Glomerular visceral epithelial cell (primary cell): Measurements from ENCODE around the gene SCAP.

Experiments
- DNase-seq: peaks from one replicate; pipeline ENCODE4 v3.0.0-alpha.2; 2016; ENCODE audit errors: extremely low spot score

Gene SCAP

DNA sequence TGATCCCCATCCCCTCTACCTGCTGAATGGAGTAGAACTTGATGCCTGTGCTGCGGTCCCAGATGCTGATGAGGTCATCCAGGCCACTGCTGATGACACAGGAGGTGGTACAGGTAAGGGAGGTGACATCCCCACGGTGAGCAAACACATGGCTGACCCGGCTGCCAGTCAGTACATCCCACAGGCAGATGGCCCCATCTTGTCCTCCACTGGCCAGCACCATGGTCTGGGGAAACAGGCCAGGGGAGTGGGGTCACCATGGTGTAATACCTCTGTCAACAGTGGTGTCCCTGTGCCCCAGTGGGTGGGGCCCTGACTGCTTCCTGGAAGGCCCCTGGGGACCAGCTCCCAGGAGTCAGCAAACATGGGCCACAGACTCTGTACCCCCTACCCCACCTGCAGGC, 61.6 kb downstream of the SCAP start:
- no peak for DNase-seq

DNA sequence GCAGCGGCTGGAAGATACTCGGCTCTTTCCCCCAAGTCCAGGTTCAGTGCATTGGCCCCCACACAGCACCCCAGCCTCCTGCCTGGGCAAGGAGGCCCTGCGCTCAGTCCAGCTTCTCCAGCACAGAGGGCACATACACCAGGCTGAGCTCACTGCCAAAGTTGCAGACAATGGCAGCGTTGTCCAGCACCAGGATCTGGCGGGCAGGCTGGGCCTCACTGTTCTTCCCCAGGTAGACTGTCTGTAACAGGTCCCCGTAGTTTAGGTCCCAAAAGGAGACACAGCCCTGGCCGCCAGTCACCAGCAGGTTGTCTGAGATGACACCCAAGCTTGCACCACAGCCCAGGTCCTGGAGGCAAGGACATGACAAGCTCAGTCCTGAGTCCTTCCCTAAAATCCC, 62.0 kb downstream of the SCAP start:
- no peak for DNase-seq

DNA sequence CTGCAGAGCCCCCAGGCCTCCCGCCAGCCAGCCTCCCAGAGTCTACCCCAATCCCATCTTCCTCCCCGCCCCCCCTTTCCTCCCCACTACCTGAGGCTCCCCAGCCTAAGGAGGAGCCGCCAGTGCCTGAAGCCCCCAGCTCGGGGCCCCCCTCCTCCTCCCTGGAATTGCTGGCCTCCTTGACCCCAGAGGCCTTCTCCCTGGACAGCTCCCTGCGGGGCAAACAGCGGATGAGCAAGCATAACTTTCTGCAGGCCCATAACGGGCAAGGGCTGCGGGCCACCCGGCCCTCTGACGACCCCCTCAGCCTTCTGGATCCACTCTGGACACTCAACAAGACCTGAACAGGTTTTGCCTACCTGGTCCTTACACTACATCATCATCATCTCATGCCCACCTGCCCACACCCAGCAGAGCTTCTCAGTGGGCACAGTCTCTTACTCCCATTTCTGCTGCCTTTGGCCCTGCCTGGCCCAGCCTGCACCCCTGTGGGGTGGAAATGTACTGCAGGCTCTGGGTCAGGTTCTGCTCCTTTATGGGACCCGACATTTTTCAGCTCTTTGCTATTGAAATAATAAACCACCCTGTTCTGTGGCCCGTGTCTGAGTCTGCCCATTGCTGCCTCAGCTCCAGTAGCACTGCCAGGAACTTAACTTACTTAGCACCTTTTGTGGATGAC, 62.8 kb downstream of the SCAP start:
- no peak for DNase-seq

DNA sequence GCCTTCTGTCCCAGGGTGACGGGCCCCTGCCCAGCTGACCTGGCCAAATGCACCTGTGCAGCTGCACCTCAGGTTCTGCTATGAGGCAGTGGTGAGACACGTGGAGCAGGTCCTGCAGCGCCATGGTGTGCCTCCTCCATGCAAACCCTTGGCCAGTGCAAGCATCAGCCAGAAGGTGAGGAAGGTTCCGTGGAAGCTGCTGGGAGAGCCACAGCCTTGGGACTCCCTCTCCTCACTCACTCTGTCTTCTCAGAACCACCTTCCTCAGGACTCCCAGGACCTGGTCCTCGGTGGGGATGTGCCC, 63.3 kb downstream of the SCAP start:
- no peak for DNase-seq

DNA sequence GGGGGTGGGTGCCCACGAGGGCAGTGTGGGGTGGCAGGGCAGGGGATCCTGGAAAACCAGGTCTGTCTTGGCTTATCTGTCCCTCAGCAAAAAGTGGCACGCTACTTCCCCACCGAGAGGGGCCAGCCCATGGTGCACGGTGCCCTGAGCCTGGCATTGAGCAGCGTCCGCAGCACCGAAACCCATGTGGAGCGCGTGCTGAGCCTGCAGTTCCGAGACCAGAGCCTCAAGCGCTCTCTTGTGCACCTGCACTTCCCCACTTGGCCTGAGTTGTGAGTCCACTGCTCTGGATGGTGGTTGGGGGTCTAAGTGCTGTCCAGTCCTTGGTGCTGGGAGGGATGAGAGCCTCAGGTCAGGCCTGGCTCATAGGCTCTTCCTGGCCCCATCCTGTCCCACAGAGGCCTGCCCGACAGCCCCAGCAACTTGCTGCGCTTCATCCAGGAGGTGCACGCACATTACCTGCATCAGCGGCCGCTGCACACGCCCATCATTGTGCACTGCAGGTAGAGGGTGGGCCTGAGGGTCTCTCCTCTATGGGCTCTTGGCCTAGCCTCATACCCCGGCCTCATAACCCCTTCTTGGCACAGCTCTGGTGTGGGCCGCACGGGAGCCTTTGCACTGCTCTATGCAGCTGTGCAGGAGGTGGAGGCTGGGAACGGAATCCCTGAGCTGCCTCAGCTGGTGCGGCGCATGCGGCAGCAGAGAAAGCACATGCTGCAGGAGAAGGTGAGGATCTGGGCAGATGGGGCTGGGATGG, 63.9 kb downstream of the SCAP start:
- no peak for DNase-seq

DNA sequence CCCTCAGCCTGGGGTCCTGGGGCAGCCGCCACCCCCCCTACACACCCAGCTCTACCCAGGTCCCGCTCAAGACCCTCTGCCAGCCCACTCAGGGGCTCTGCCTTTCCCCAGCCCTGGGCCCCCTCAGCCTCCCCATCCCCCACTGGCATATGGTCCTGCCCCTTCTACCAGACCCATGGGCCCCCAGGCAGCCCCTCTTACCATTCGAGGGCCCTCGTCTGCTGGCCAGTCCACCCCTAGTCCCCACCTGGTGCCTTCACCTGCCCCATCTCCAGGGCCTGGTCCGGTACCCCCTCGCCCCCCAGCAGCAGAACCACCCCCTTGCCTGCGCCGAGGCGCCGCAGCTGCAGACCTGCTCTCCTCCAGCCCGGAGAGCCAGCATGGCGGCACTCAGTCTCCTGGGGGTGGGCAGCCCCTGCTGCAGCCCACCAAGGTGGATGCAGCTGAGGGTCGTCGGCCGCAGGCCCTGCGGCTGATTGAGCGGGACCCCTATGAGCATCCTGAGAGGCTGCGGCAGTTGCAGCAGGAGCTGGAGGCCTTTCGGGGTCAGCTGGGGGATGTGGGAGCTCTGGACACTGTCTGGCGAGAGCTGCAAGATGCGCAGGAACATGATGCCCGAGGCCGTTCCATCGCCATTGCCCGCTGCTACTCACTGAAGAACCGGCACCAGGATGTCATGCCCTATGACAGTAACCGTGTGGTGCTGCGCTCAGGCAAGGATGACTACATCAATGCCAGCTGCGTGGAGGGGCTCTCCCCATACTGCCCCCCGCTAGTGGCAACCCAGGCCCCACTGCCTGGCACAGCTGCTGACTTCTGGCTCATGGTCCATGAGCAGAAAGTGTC, 64.7 kb downstream of the SCAP start:
- DNase-seq: no peak

DNA sequence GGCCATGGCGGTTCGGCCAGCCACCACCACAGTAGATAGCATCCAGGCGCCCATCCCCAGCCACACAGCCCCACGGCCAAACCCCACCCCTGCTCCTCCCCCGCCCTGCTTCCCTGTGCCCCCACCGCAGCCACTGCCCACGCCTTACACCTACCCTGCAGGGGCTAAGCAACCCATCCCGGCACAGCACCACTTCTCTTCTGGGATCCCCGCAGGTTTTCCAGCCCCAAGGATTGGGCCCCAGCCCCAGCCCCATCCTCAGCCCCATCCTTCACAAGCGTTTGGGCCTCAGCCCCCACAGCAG, 65.4 kb downstream of the SCAP start:
- DNase-seq: no peak

DNA sequence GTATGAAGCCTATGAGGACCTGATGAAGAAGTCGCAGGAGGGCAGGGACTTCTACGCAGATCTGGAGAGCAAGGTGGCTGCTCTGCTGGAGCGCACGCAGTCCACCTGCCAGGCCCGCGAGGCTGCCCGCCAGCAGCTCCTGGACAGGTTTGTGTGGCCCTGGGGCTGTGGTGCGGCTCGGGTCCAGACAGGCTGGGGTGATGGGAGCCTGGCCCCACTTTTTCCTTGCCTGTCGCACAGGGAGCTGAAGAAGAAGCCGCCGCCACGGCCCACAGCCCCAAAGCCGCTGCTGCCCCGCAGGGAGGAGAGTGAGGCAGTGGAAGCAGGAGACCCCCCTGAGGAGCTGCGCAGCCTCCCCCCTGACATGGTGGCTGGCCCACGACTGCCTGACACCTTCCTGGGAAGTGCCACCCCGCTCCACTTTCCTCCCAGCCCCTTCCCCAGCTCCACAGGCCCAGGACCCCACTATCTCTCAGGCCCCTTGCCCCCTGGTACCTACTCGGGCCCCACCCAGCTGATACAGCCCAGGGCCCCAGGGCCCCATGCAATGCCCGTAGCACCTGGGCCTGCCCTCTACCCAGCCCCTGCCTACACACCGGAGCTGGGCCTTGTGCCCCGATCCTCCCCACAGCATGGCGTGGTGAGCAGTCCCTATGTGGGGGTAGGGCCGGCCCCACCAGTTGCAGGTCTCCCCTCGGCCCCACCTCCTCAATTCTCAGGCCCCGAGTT, 65.9 kb downstream of the SCAP start:
- DNase-seq: no peak

DNA sequence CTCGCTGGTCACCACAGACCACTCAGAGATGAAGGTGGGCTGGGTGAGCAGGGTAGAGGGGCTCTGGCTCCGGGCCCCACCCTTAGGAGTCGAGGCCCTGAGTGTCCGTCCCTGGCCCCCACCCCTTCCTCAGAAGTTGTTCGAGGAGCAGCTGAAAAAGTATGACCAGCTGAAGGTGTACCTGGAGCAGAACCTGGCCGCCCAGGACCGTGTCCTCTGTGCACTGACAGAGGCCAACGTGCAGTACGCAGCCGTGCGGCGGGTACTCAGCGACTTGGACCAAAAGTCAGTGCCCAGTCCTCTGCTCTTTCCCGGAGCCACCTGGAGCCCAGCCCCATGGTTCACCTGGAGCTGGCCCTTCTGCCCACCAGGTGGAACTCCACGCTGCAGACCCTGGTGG, 66.5 kb downstream of the SCAP start:
- DNase-seq: no peak

DNA sequence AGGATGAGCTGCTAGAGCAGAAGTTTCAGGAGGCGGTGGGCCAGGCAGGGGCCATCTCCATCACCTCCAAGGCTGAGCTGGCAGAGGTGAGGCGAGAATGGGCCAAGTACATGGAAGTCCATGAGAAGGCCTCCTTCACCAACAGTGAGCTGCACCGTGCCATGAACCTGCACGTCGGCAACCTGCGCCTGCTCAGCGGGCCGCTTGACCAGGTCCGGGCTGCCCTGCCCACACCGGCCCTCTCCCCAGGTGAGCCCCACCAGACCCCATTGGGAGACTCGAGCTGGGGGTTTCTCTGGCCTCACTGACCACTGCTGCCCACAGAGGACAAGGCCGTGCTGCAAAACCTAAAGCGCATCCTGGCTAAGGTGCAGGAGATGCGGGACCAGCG, 66.9 kb downstream of the SCAP start:
- DNase-seq: no peak

DNA sequence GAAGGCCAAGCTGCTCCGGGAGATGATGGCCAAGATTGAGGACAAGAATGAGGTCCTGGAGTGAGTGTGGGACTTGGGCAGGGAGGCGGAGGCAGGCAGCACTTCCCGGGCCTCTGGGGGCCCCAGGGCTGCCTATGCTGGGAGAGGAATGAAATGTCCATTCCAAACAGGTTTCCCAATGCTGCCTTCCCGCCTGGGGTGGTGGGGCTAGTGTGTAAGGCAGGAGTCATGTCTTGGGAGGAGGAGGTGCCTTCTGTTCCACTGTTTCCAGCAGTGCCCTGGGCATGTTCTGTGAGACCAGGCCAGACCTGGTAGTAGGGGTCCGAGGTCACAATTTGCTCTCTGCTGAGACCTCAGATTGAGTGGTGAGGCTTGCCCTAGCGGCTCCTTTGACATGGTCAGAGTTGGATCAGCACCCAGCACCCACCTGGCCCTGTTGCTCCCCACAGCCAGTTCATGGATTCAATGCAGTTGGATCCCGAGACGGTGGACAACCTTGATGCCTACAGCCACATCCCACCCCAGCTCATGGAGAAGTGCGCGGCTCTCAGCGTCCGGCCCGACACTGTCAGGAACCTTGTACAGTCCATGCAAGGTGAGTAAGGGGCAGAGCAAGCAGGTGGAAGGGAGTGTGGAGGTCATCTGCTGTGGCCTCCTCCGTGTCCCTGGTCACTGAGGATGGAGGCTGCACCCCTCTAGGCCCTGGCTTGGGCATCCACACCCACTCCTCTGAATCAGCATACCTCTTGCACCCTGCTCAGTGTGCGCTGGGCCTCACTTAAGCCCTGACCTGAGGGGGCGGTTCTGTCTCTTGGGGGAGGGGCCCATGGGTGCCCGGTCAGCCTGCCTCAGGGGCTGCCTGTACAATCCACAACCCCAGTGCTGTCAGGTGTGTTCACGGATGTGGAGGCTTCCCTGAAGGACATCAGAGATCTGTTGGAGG, 67.6 kb downstream of the SCAP start:
- DNase-seq: no peak

DNA sequence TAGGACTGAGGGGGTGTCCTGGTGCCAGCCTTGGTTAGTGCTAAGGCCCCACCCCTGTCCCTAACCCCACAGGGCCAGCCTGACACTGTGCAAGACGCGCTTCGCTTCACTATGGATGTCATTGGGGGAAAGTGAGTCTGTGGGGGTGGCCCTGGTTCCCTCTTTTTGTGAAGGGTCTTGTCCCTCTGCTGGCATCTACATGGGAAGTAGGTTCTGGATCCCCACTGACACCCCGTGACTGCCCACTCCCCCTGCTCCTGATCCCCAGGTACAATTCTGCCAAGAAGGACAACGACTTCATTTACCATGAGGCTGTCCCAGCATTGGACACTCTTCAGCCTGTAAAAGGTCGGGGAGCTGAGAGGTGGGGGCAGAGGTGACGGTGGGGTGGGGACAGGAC, 68.5 kb downstream of the SCAP start:
- no peak for DNase-seq

DNA sequence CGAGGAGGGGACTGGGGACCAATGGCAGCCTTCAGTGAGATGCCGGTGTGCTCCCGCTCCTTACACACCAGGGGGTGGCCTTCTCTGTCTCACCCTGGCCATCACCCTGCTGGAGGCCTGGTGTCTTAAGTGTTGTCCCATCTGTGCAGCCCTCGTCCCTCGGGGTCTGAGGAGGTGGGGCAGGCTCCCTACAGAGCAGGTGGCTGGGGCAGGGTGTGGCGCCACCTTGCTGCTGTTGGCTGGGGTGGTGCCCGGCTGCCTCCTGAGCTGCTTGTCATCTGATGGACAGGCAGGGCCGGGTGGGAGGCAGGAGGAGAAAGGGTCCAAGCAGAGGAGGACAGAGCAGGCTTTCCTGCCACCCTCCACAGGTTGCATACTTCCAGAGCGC, 69.0 kb downstream of the SCAP start:
- DNase-seq: no peak

DNA sequence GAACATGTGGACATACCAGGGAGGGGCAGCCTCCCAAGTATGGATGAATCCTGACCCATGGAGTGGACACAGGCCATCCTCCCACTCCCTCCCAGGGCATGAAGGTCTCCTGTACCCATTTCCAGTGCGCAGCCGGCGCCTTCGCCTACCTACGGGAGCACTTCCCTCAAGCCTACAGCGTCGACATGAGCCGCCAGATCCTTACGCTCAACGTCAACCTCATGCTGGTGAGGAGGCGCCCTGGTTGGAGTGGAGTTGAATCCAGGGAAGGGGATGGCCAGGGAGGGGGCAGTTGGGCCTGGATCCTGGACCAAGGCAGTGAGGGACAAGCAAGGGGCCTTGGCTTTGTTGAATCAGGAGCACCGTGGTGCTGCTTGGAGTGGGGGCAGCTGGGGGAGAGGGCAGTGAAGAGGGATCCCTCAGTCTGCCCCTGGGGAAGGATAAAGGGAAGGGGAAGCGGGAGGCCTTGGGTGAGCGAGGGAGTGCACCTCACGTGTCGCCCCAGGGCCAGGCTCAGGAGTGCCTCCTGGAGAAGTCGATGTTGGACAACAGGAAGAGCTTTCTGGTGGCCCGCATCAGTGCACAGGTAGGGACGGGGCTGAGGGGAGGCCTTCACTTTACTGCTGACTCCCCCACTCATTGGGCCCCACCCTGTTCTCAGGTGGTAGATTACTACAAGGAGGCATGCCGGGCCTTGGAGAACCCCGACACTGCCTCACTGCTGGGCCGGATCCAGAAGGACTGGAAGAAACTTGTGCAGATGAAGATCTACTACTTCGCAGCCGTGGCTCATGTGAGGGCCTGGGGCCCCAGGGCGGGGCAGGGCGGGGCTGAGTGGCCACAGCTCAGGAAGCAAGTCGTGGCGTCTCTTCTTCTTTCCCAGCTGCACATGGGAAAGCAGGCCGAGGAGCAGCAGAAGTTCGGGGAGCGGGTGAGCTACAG, 69.7 kb downstream of the SCAP start:
- no peak for DNase-seq

DNA sequence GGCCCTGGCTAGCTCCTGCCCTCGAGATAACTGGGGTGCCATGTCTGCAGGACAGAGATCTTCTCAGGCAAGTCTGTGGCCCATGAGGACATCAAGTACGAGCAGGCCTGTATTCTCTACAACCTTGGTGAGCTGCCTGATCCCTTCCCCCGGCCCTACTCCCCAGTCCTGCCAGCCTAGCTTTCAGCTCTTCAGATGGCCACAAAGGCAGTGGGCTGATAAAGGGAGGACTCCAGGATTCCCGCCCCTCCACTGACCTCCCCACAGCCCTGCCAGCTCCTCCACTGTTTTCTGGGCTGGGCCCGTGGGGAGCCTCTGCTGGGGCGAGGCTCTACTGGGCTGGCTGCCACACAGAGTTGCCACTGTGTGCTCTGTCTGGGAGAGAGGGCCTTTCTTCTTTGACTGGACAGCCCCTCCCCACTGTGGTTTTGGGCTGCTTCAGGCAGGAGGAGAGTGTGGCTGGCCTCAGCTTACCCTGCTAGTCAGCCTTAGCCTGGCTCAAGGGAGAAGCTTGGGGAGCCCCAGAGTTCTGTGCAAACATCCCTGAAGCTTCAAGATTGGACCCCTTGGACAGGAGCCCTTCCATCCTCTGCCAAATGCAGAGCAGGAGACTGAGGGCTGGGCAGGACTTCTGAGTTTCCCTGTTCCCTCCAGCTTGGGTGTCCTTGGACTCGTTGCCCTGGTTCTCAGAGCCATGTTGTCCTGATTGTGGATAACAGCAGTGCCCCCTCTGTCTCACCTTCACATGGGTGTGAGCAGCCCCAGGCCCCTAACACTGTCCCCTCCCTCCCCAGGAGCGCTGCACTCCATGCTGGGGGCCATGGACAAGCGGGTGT, 70.6 kb downstream of the SCAP start:
- DNase-seq: no peak

DNA sequence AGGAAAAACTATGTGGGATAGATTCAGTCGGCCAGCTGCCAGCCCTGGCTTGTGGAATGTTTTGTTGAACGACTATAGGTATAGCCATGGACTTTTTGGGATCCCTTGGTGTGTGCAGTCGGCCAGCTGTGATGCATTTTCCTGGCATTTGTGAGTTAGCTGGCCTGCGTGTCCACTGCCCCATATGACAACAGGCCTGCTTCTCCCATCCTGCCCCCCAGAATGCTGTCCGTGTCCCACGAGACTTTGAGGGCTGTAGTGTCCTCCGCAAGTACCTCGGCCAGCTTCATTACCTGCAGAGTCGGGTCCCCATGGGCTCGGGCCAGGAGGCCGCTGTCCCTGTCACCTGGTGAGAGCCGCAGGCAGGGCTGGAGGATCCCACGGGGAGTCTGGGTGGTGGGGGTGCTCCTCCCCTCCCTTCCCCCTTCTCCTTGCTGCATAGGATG, 71.3 kb downstream of the SCAP start:
- DNase-seq: no peak

DNA sequence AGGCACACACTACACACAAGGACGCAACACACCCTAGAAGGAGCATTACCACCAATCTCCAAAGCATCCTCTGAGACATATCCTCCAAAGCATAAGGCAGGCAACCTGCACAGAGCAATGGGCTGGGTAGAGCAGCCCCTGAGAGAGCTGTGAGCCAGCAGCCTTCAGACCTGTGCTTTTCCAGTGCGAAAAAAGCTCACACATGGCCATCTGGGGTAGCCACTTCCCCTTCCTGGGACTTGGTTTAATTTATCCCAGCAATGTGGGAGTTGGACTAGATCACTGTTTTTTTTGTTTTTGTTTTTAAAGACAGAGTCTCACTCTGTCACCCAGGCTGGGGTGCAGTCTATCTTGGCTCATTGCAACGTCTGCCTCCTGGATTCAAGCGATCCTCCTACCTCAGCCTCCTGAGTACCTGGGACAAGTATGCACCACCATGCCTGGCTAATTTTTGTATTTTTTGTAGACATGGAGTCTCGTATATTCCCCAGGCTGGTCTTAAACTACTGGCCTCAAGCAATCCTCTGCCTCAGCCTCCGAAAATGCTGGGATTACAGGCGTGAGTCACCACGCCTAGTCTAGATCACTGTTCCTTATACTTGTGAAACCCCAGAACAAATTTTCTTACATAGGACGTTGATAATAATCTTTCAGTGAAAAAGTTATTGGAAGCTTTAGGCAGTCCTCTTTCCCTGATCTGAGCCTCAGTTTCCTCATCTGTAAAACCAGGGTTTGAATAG, 76.0 kb downstream of the SCAP start:
- no peak for DNase-seq

DNA sequence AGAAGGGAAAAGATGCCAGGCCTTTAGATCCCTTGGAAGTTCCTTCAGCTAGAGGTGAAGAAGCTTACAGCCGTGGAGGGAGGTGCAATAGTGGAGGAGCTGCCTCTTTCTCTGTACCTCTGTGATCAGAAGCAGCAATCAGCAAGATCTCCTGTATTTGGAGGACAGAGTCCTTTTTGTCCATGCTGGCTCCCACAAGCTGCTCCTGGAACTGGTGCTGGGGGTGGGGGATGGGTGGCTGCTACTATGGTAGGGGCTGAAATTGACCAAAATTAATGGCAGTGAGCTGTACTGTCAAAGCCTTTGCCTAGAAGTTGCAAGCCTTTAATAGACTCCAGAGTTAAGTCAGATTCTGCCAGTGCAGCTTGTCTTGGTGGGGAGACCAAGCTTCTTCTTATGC, 76.7 kb downstream of the SCAP start:
- DNase-seq: no peak

DNA sequence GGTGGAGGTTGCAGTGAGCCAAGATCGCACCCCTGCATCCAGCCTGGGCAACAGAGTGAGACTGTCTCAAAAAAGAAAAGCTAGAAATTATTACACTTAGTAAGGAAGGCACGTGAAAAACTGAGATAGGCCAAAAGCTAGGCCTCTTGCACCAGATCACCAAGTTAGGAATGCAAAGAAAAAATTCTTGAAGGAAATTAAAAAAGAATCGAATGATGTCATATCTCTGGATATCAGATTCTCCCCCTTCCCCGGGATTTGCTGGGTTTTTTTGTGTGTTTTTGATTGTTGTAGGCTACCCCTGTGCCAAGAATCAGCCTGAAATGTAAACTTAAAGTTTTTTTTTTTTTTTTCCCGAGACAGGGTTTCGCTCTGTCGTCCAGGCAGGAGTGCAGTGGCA, 77.5 kb downstream of the SCAP start:
- no peak for DNase-seq
